Measurements from ENCODE around the gene PEAK3. TPM values are rescaled to one million over a fixed set of nuclear protein-coding genes. Genes with fewer than 3 reads are reported as not detected.

Gene PEAK3
- total and polyA plus RNA-seq, 8 donors, result 0.07 to 8.5 (median 0.16) TPM

DNA sequence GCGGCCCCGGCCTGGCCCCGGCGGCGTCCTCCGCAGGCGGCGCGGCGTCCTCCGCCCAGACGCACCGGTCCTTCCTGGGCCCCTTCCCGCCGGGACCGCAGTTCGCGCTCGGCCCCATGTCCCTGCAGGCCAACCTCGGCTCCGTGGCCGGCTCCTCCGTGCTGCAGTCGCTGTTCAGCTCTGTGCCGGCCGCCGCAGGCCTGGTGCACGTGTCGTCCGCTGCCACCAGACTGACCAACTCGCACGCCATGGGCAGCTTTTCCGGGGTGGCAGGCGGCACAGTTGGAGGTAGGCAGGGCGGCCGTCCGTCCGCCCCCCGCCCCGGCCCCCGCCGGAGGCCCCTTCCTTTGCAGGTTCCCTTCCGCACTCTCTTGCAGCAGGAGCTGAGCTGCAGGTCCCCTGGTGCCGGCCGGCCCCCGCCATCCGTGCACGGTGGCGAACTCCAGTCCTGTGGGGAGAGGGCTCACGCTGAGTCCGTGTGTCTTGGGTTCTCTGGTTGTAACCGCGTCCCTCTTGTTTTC, 55.1 kb downstream of the PEAK3 start:
- no peaks in the 10 kb centered on the region for H3K27me3 ChIP-seq
- H3K4me3 ChIP-seq, result no peak overlapping the region
- no peaks in the 10 kb centered on the region for H3K9me3 ChIP-seq
- intact Hi-C loops (cut with DNase I), result no loop called here
- DNase-seq, result no peak
- no peaks in the 10 kb centered on the region for H3K4me1 ChIP-seq
- ATAC-seq, result no peak
- H3K36me3 ChIP-seq, result peaks cover 0 to 100% of the 10 kb centered on the region in 2 donors
- no peak overlapping the region for H3K27ac ChIP-seq
- TF ChIP-seq, protein P1, sequence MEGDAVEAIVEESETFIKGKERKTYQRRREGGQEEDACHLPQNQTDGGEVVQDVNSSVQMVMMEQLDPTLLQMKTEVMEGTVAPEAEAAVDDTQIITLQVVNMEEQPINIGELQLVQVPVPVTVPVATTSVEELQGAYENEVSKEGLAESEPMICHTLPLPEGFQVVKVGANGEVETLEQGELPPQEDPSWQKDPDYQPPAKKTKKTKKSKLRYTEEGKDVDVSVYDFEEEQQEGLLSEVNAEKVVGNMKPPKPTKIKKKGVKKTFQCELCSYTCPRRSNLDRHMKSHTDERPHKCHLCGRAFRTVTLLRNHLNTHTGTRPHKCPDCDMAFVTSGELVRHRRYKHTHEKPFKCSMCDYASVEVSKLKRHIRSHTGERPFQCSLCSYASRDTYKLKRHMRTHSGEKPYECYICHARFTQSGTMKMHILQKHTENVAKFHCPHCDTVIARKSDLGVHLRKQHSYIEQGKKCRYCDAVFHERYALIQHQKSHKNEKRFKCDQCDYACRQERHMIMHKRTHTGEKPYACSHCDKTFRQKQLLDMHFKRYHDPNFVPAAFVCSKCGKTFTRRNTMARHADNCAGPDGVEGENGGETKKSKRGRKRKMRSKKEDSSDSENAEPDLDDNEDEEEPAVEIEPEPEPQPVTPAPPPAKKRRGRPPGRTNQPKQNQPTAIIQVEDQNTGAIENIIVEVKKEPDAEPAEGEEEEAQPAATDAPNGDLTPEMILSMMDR (IDR thresholded peaks at IDR 0.05), result no peak

DNA sequence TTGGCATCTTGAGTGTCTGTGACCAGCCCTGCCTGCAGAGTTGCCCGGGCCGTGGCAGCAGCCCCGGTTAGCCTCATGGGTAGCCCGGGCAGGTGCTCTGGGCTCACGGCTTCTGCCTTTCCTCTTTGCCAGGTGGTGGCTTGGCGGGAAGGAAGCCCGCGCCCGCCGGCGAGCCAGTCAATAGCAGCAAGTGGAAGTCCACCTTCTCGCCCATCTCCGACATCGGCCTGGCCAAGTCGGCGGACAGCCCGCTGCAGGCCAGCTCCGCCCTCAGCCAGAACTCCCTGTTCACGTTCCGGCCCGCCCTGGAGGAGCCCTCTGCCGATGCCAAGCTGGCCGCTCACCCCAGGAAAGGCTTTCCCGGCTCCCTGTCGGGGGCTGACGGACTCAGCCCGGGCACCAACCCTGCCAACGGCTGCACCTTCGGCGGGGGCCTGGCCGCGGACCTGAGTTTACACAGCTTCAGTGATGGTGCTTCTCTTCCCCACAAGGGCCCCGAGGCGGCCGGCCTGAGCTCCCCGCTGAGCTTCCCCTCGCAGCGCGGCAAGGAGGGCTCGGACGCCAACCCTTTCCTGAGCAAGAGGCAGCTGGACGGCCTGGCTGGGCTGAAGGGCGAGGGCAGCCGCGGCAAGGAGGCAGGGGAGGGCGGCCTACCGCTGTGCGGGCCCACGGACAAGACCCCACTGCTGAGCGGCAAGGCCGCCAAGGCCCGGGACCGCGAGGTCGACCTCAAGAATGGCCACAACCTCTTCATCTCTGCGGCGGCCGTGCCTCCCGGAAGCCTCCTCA, 55.7 kb downstream of the PEAK3 start:
- peaks cover 0 to 100% of the 10 kb centered on the region in 2 donors for H3K36me3 ChIP-seq
- ATAC-seq, result no peak
- intact Hi-C loops (cut with DNase I), result no loop called here

DNA sequence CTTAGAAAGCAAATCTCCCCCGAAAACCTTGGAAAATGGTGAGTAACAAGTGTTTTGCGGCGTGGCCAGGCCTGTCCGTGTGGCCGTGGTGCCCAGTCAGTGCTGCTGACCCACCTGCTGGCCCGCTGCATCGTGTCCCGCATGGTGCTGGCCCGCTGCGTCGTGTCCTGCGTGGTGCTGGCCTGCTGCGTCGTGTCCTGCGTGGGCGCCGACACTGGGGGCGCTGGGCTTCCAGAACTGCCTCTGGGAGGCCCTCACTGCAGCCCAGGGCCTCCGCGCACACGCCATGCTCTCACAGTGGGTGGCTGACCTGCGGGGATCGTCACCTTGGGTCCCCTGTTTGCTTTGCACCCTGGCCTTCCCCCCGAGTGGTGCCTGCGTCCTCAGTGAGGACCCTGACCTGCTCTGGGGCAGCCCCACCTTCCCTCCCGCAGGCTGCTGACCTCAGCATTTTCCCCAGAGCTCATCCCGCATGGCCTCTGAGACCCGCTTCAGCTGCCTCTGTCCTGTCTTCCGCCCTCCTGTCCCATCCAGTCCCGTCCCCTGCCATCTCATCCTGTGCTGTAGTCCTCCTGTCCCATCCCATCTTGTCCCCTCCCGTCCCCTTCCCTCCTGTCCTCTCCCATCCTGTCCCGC, 56.4 kb downstream of the PEAK3 start:
- TF ChIP-seq, protein P1 (IDR thresholded peaks at IDR 0.05), result no peak
- H3K36me3 ChIP-seq, result peaks cover 0 to 100% of the 10 kb centered on the region in 2 donors
- no peak for DNase-seq

More for the DNA sequence above, 55.7 kb downstream of the PEAK3 start:
- no peak overlapping the region for H3K4me3 ChIP-seq
- no peaks in the 10 kb centered on the region for H3K9me3 ChIP-seq
- no peaks in the 10 kb centered on the region for H3K4me1 ChIP-seq
- TF ChIP-seq, protein P1 (IDR thresholded peaks at IDR 0.05), result no peak
- no peak overlapping the region for H3K27ac ChIP-seq
- H3K27me3 ChIP-seq, result no peaks in the 10 kb centered on the region
- no peak for DNase-seq

DNA sequence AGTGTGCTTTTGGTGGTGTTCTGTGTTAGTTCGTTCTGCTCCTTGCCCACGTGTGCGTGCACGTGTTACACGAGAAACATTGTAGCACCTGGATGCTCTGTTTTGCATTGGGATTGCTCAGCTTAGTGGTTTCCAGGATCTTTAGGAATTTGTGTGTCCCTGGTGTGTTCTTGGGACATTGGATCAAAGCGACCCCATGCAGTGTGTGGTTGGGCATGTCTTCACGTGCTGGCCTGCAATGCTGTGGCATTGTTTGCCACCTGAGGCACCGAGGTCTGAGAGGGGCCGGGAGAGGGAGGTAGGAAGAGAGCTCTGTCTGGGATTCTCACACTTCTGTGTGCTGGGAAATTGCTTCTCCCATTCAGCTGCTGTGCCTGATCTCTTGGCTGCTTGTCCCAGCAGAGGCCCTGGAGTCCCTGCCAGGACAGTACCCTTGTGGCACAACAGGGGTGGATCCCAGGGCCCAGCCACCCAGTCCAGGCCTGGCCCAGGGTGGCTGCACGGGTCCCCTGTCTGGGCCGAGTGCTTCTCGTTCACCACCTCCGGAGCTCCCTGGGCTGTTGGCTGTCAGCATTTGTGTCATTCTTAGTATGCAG, 57.1 kb downstream of the PEAK3 start:
- Histone ChIP-seq H3K27me3 (no peaks in the 10 kb centered on the region), H3K4me1 (no peaks in the 10 kb centered on the region), H3K9me3 (no peaks in the 10 kb centered on the region), H3K27ac (no peak overlapping the region), H3K4me3 (no peak overlapping the region), H3K36me3 (peaks cover 0 to 100% of the 10 kb centered on the region in 2 donors)
- no peak for ATAC-seq
- intact Hi-C loops (cut with DNase I), result no loop called here
- TF ChIP-seq, protein P1 (IDR thresholded peaks at IDR 0.05), result no peak
- DNase-seq, result no peak

More for the DNA sequence above, 56.4 kb downstream of the PEAK3 start:
- H3K4me3 ChIP-seq, result no peak overlapping the region
- no peak overlapping the region for H3K27ac ChIP-seq
- no peaks in the 10 kb centered on the region for H3K4me1 ChIP-seq
- H3K9me3 ChIP-seq, result no peaks in the 10 kb centered on the region
- no peak for ATAC-seq
- H3K27me3 ChIP-seq, result no peaks in the 10 kb centered on the region
- intact Hi-C loops (cut with DNase I), result no loop called here

Small RNA genes within 50 kb of the gene (microRNA-seq; reads per million reads assigned to microRNA genes)
- gene MIR1227, result 2.8 to 5.1 reads per million in 2 donors
- gene MIR4321, result 0 to 0.14 reads per million in 2 donors

Other genes with a start within 250 kb of the PEAK3 start
- gene MKNK2, start 230.9 kb downstream of the PEAK3 start, total RNA-seq, result 100 to 1,000 TPM; 238 to 291 TPM
- 100 to 1,000 TPM in 1 of 6 donors, 10 to 100 TPM in 5; 59.3 to 124 (median 77.1) TPM for gene MKNK2, start 230.9 kb downstream of the PEAK3 start, polyA plus RNA-seq (ENCODE audit: insufficient read length in 6 of 6)
- gene MOB3A, start 185.8 kb downstream of the PEAK3 start, total RNA-seq, result 100 to 1,000 TPM in 1 of 2 donors, 10 to 100 TPM in 1; 59.1 to 105 TPM
- gene MOB3A, start 185.8 kb downstream of the PEAK3 start, polyA plus RNA-seq (ENCODE audit: insufficient read length in 6 of 6), result 10 to 100 TPM; 20.6 to 31.5 (median 24.9) TPM
- 1 to 10 TPM; 2.6 to 5.2 TPM for gene IZUMO4, start 185.3 kb downstream of the PEAK3 start, total RNA-seq
- gene IZUMO4, start 185.3 kb downstream of the PEAK3 start, polyA plus RNA-seq (ENCODE audit: insufficient read length in 6 of 6), result 1 to 10 TPM; 4.4 to 8.5 (median 6.7) TPM
- gene AP3D1, start 130.6 kb downstream of the PEAK3 start, total RNA-seq, result 100 to 1,000 TPM; 109 to 128 TPM
- 10 to 100 TPM; 68.8 to 90.0 (median 79.2) TPM for gene AP3D1, start 130.6 kb downstream of the PEAK3 start, polyA plus RNA-seq (ENCODE audit: insufficient read length in 6 of 6)
- gene DOT1L, start 118.2 kb downstream of the PEAK3 start, total RNA-seq, result 10 to 100 TPM; 28.9 to 43.0 TPM
- gene DOT1L, start 118.2 kb downstream of the PEAK3 start, polyA plus RNA-seq (ENCODE audit: insufficient read length in 6 of 6), result 10 to 100 TPM; 15.0 to 24.6 (median 20.3) TPM
- 10 to 100 TPM; 61.1 to 74.4 TPM for gene PLEKHJ1, start 45.8 kb downstream of the PEAK3 start, total RNA-seq
- gene PLEKHJ1, start 45.8 kb downstream of the PEAK3 start, polyA plus RNA-seq (ENCODE audit: insufficient read length in 6 of 6), result 10 to 100 TPM; 44.0 to 58.6 (median 55.1) TPM
- gene SF3A2, start 45.4 kb downstream of the PEAK3 start, total RNA-seq, result 10 to 100 TPM; 50.1 to 57.8 TPM
- 10 to 100 TPM; 63.3 to 81.5 (median 75.2) TPM for gene SF3A2, start 45.4 kb downstream of the PEAK3 start, polyA plus RNA-seq (ENCODE audit: insufficient read length in 6 of 6)
- gene AMH, start 32.9 kb downstream of the PEAK3 start, total RNA-seq, result 1 to 10 TPM; 1.1 TPM
- gene AMH, start 32.9 kb downstream of the PEAK3 start, polyA plus RNA-seq (ENCODE audit: insufficient read length in 6 of 6), result 1 to 10 TPM in 5 of 6 donors, under 1 TPM in 1; 0.13 to 3.7 (median 2.0) TPM
- gene JSRP1, start 25.8 kb downstream of the PEAK3 start, total RNA-seq, result 1 to 10 TPM in 1 of 2 donors, under 1 TPM in 1; 0.65 to 1.1 TPM
- gene JSRP1, start 25.8 kb downstream of the PEAK3 start, polyA plus RNA-seq (ENCODE audit: insufficient read length in 6 of 6), result 1 to 10 TPM in 1 of 6 donors, under 1 TPM in 4, not detected in 1; 0.20 to 1.0 (median 0.38) TPM
- gene LINGO3, start 26.0 kb upstream of the PEAK3 start, total RNA-seq, result under 1 TPM in 1 of 2 donors, not detected in 1; 0.16 TPM
- gene LINGO3, start 26.0 kb upstream of the PEAK3 start, polyA plus RNA-seq (ENCODE audit: insufficient read length in 6 of 6), result under 1 TPM in 2 of 6 donors, not detected in 4; 0.10 to 0.17 TPM
- gene LSM7, start 46.4 kb upstream of the PEAK3 start, total RNA-seq, result 10 to 100 TPM; 59.3 to 70.1 TPM
- gene LSM7, start 46.4 kb upstream of the PEAK3 start, polyA plus RNA-seq (ENCODE audit: insufficient read length in 6 of 6), result 100 to 1,000 TPM in 3 of 6 donors, 10 to 100 TPM in 3; 85.2 to 104 (median 98.5) TPM
- 10 to 100 TPM; 47.5 to 60.7 TPM for gene SPPL2B, start 46.5 kb upstream of the PEAK3 start, total RNA-seq
- 100 to 1,000 TPM in 1 of 6 donors, 10 to 100 TPM in 5; 54.6 to 106 (median 80.9) TPM for gene SPPL2B, start 46.5 kb upstream of the PEAK3 start, polyA plus RNA-seq (ENCODE audit: insufficient read length in 6 of 6)
- not detected for gene TMPRSS9, start 78.1 kb upstream of the PEAK3 start, total RNA-seq
- gene TMPRSS9, start 78.1 kb upstream of the PEAK3 start, polyA plus RNA-seq (ENCODE audit: insufficient read length in 6 of 6), result 1 to 10 TPM in 1 of 6 donors, under 1 TPM in 5; 0.45 to 1.1 (median 0.49) TPM
- 10 to 100 TPM; 69.1 to 98.0 TPM for gene TIMM13, start 145.4 kb upstream of the PEAK3 start, total RNA-seq
- gene TIMM13, start 145.4 kb upstream of the PEAK3 start, polyA plus RNA-seq (ENCODE audit: insufficient read length in 6 of 6), result 10 to 100 TPM; 47.6 to 85.2 (median 67.4) TPM
- 10 to 100 TPM; 35.1 to 40.5 TPM for gene LMNB2, start 174.8 kb upstream of the PEAK3 start, total RNA-seq
- gene LMNB2, start 174.8 kb upstream of the PEAK3 start, polyA plus RNA-seq (ENCODE audit: insufficient read length in 6 of 6), result 10 to 100 TPM; 57.0 to 95.8 (median 67.0) TPM
- gene GADD45B, start 194.0 kb upstream of the PEAK3 start, total RNA-seq, result 10 to 100 TPM; 54.0 to 73.5 TPM
- 10 to 100 TPM in 5 of 6 donors, 1 to 10 TPM in 1; 7.5 to 31.5 (median 12.0) TPM for gene GADD45B, start 194.0 kb upstream of the PEAK3 start, polyA plus RNA-seq (ENCODE audit: insufficient read length in 6 of 6)

All from left lung (tissue), 10 donors.